WI38 (cell line): ENCODE data around the gene CLEC4F.

Experiments used
- H3K4me3 ChIP-seq: 2 replicates; pipeline ENCODE4 v1.5.1; 2011; ENCODE audit warnings: low read depth, mild to moderate bottlenecking, control low read depth, low read length
- CTCF ChIP-seq: IDR thresholded peaks from 2 replicates; pipeline ENCODE4 v1.5.1; 2012; ENCODE audit warnings: low read depth, mild to moderate bottlenecking, control low read depth, low read length

Gene CLEC4F

GRCh38 chr2:70851704-70852103, 31.3 kb upstream of the CLEC4F start:
- H3K4me3 ChIP-seq, result no peak overlapping the region
- TF ChIP-seq CTCF, result no peak

- no peak for TF ChIP-seq CTCF
- H3K4me3 ChIP-seq, result no peak overlapping the region
These were observed 30.5 kb upstream of the CLEC4F start for GRCh38 chr2:70850925-70851324.

GRCh38 chr2:70842401-70842800, 22.0 kb upstream of the CLEC4F start:
- no peak overlapping the region for H3K4me3 ChIP-seq
- no peak for TF ChIP-seq CTCF

GRCh38 chr2:70837980-70838925, 17.9 kb upstream of the CLEC4F start:
- no peak overlapping the region for H3K4me3 ChIP-seq
- no peak for TF ChIP-seq CTCF

GRCh38 chr2:70835643-70836042, 15.2 kb upstream of the CLEC4F start, which contains the start of gene CD207:
Gene CD207 (minus strand): TSS chr2:70835816. CDS start chr2:70835776, 40 bp downstream.
- no peak for TF ChIP-seq CTCF
- no peak within 1 kb of the TSS for H3K4me3 ChIP-seq

GRCh38 chr2:70834881-70835280, 14.5 kb upstream of the CLEC4F start:
- no peak overlapping the region for H3K4me3 ChIP-seq
- no peak for TF ChIP-seq CTCF

- no peak for TF ChIP-seq CTCF
- no peak overlapping the region for H3K4me3 ChIP-seq
These were observed 13.7 kb upstream of the CLEC4F start for GRCh38 chr2:70834106-70834505.
